HepG2 (cell line): ENCODE results near the gene ARL15.

Experiments
- CTCF ChIP-seq: sonication (generic); formaldehyde crosslinking; IDR thresholded peaks from 2 replicates; pipeline ENCODE4 v1.5.0; 2020; ENCODE audit warnings: mild to moderate bottlenecking, missing genetic modification reagents, moderate library complexity
- DNMT1 ChIP-seq: sonication (generic); formaldehyde crosslinking; IDR thresholded peaks from 2 replicates; pipeline ENCODE4 v1.5.1; 2020; ENCODE audit warnings: mild to moderate bottlenecking, missing genetic modification reagents
- EP300 ChIP-seq, 3 experiments: sonication (generic) in 1 of 3; formaldehyde crosslinking in 1 of 3; IDR thresholded peaks; 2 replicates each; pipeline versions ENCODE4 v1.5.1 to v1.6.1; 2011 to 2020; ENCODE audit warnings: low read depth in 2 of 3, low read length in 2 of 3, borderline replicate concordance in 1 of 3, improper control_type of control experiment in 1 of 3, mild to moderate bottlenecking in 1 of 3, missing genetic modification reagents in 1 of 3, moderate library complexity in 1 of 3
- HDAC6 ChIP-seq: fragments of 200-600 bp; sonication (generic); IDR thresholded peaks from 2 replicates; pipeline ENCODE4 v1.7.0; 2017; ENCODE audit warnings: mild to moderate bottlenecking, antibody characterized with exemption, low read length, low read depth
- KAT2B ChIP-seq: fragments of 150-350 bp; IDR thresholded peaks from 2 replicates; pipeline ENCODE4 v1.6.1; 2014; ENCODE audit warnings: low read depth, low read length, borderline replicate concordance
- NPAS2 ChIP-seq: sonication (generic); formaldehyde crosslinking; IDR thresholded peaks from 2 replicates; pipeline ENCODE4 v1.8.0; 2022; ENCODE audit warnings: mild to moderate bottlenecking, missing genetic modification reagents, borderline replicate concordance
- POLR2AphosphoS5 ChIP-seq: IDR thresholded peaks from 2 replicates; pipeline ENCODE4 v1.6.1; 2012; ENCODE audit warnings: low read depth, low read length
- SMARCC2 ChIP-seq: fragments of 450-650 bp; IDR thresholded peaks from 2 replicates; pipeline ENCODE4 v1.6.1; 2017; ENCODE audit warnings: antibody characterized with exemption, mild to moderate bottlenecking
- TARDBP ChIP-seq: sonication (generic); formaldehyde crosslinking; IDR thresholded peaks from 2 replicates; pipeline ENCODE4 v1.8.0; 2022; ENCODE audit warnings: mild to moderate bottlenecking, missing genetic modification reagents
- U2AF1 ChIP-seq: fragments of 200-400 bp; formaldehyde crosslinking; optimal IDR thresholded peaks from 2 replicates; pipeline ENCODE3; 2017; ENCODE audit warnings: mild to moderate bottlenecking, low read depth, low read length
- ZFAT ChIP-seq: sonication (generic); formaldehyde crosslinking; conservative IDR thresholded peaks from 2 replicates; pipeline ENCODE4 v1.8.1; 2023; ENCODE audit warnings: missing genetic modification reagents, inconsistent platforms
- ZGPAT ChIP-seq: IDR thresholded peaks from 2 replicates; pipeline ENCODE4 v1.6.1; 2016; ENCODE audit warnings: mild to moderate bottlenecking
- ZNF891 ChIP-seq: sonication (generic); formaldehyde crosslinking; IDR thresholded peaks from 2 replicates; pipeline ENCODE4 v1.5.0; 2020; ENCODE audit warnings: mild to moderate bottlenecking, missing genetic modification reagents
- TF ChIP-seq, protein P1 (sequence below): sonication (generic); formaldehyde crosslinking; IDR thresholded peaks from 2 replicates; pipeline ENCODE4 v1.4.0; 2020; ENCODE audit warnings: missing genetic modification reagents

GRCh38 chr5:54320256-54320655 lies 9.9 kb upstream of the ARL15 start:
- no peak for TF ChIP-seq DNMT1 (CRISPR knock-in tag)
- TF ChIP-seq ZGPAT, result no peak
- no peak for TF ChIP-seq POLR2AphosphoS5
- no peak for TF ChIP-seq EP300 (IDR thresholded peaks at IDR 0.05; ENCODE audit: low read depth in 2 of 2, low read length in 2 of 2)
- no peak for TF ChIP-seq EP300 (CRISPR knock-in tag; IDR thresholded peaks at IDR 0.05; ENCODE audit: borderline replicate concordance)
- TF ChIP-seq U2AF1, result no peak
- TF ChIP-seq SMARCC2, result no peak
- TF ChIP-seq CTCF, result no peak
- no peak for TF ChIP-seq TARDBP (CRISPR knock-in tag)
- TF ChIP-seq, protein P1, sequence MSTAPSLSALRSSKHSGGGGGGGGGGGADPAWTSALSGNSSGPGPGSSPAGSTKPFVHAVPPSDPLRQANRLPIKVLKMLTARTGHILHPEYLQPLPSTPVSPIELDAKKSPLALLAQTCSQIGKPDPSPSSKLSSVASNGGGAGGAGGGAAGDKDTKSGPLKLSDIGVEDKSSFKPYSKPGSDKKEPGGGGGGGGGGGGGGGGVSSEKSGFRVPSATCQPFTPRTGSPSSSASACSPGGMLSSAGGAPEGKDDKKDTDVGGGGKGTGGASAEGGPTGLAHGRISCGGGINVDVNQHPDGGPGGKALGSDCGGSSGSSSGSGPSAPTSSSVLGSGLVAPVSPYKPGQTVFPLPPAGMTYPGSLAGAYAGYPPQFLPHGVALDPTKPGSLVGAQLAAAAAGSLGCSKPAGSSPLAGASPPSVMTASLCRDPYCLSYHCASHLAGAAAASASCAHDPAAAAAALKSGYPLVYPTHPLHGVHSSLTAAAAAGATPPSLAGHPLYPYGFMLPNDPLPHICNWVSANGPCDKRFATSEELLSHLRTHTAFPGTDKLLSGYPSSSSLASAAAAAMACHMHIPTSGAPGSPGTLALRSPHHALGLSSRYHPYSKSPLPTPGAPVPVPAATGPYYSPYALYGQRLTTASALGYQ (CRISPR knock-in tag), result no peak
- TF ChIP-seq KAT2B, result peak; percentile 34; the same call in 1 of the 2 replicates
- no peak for TF ChIP-seq ZFAT
- no peak for TF ChIP-seq HDAC6
- no peak for TF ChIP-seq ZNF891
- no peak for TF ChIP-seq NPAS2 (CRISPR knock-in tag)
